Bronchial epithelial cell (primary cell): ENCODE data around the gene ZNF143. TPM values are rescaled to one million over a fixed set of nuclear protein-coding genes. Genes with fewer than 3 reads are reported as not detected.

Experiments used
- DNase-seq: peaks from one replicate; pipeline ENCODE4 v3.0.0-alpha.2; 2010; ENCODE audit warnings: low read depth
- FAIRE-seq: peaks from 2 replicates; lab custom pipeline; 2011; peaks lifted over from hg19 to GRCh38; lab: Jason Lieb, UNC
- H3K27me3 ChIP-seq: 2 replicates; pipeline ENCODE4 v1.5.1; 2011; ENCODE audit warnings: low read length; ENCODE audit not compliant: control insufficient read depth, insufficient read depth
- H3K36me3 ChIP-seq: 2 replicates; pipeline ENCODE4 v1.5.1; 2011; ENCODE audit warnings: low read length; ENCODE audit not compliant: control insufficient read depth, insufficient read depth
- H3K4me3 ChIP-seq: 2 replicates; pipeline ENCODE4 v1.5.1; 2011; ENCODE audit warnings: mild to moderate bottlenecking, low read depth, low read length, control low read depth
- CTCF ChIP-seq: IDR thresholded peaks from 2 replicates; pipeline ENCODE4 v1.5.1; 2011; ENCODE audit warnings: mild to moderate bottlenecking, moderate library complexity, low read length, control low read depth, inconsistent platforms; ENCODE audit not compliant: insufficient read depth, severe bottlenecking
- total RNA-seq: library from RNA; depleted of rRNA; stranded (reverse); fragments of >200 nt; gene quantifications from 2 replicates; pipeline ENCODE4 v1.2.1, GENCODE V29; 2014

ZNF143 gene
- total RNA-seq, 1 donor from 2014 or later = 54.2 TPM

DNA sequence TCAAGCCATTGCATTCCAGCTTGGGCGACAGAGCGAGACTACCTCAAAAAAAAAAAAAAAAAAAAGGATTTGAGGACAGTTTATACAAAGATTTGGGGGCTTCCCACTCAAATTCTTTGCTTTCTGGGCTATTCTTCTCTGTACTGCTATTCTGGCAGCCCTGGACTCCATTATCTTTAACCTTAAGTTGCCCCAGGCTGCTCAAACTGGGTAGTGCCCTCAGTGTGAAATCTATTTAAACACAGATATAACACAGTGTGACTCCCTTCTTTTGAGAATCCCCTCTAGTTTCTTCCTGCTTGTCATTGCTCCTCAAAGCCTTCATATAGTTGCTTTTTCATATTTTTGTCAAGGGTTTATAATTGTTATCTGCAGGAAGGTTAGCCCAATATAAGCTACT is 63.2 kb downstream of the ZNF143 start:
- no peak for DNase-seq
- Histone ChIP-seq H3K36me3 (peaks cover 2% of the 10 kb centered on the region), H3K4me3 (no peak overlapping the region), H3K27me3 (no peaks in the 10 kb centered on the region)
- FAIRE-seq = no peak
- TF ChIP-seq CTCF = no peak

DNA sequence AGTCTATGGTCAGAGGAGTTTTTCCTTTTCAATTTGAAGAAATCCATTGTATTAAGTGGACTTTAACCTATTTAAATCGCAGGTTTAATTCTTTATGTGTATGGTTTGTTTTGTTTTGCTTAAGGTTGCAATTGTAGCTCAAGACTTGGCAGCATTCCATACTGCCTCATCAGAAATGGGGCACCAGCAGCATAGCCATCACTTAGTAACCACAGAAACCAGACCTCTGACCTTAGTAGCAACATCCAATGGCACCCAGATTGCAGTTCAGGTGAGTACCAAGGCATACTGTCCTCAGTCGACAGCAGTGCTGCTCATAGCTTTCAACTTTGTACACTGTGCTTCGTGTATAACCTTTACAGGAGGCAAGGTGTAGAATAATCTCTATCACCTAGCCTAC is 64.3 kb downstream of the ZNF143 start:
- no peak for DNase-seq
- H3K4me3 ChIP-seq = no peak overlapping the region
- no peak for FAIRE-seq
- no peak for TF ChIP-seq CTCF
- no peaks in the 10 kb centered on the region for H3K27me3 ChIP-seq
- H3K36me3 ChIP-seq = peaks cover 2% of the 10 kb centered on the region

- peak; percentile 36 for FAIRE-seq
These were observed 66.8 kb downstream of the ZNF143 start for GRCh38 chr11:9527481-9528135.

GRCh38 chr11:9528136-9528501 is 67.3 kb downstream of the ZNF143 start:
- FAIRE-seq (no peak), DNase-seq (no peak)
- peaks cover 2% of the 10 kb centered on the region for H3K36me3 ChIP-seq
- TF ChIP-seq CTCF = no peak
- no peaks in the 10 kb centered on the region for H3K27me3 ChIP-seq
- H3K4me3 ChIP-seq = no peak overlapping the region

More at GRCh38 chr11:9527481-9528135, 66.8 kb downstream of the ZNF143 start:
- H3K4me3 ChIP-seq = no peak overlapping the region
- DNase-seq = peak; percentile 56
- peaks cover 2% of the 10 kb centered on the region for H3K36me3 ChIP-seq
- no peaks in the 10 kb centered on the region for H3K27me3 ChIP-seq
- TF ChIP-seq CTCF = no peak

DNA sequence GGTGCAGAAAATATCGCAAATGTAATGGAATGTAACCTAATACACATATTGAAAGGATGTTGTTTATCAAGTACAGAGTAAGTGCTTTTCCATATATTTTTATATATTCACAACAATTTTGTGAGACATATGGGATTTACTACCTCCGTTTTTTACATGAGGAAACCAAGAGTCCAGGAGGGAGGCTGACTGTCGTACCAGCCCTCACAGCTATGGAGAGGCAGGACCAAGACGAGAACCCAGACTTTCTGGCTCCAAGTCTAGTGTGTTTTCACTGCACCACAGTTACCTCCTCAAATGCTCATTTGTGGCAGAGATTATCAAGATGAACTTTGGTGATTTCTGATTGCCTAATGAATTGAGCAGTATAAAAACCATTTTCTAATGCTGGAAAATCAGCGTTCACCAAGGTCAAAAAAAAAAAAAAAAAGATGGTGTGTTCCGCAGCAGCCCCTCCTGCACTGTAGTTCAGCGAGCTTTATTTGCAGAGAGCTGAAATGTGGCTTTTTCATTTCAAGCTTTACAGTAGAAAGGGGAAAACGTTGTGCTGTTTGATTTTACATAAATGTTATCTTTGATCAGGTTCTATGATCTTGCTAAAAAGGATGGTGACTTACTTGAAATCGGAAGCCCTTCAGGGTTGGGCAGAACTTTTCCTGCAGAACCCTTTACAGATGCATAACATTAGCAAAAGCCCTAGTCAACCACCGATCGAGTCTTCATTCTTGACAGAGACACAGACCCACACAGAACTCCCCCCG is 67.9 kb downstream of the ZNF143 start:
- DNase-seq (no peak), FAIRE-seq (no peak)
- Histone ChIP-seq H3K27me3 (no peaks in the 10 kb centered on the region), H3K36me3 (peaks cover 2% of the 10 kb centered on the region), H3K4me3 (no peak overlapping the region)
- TF ChIP-seq CTCF = no peak
